Ishikawa (cell line): Measurements from ENCODE around the gene AP1M2.

Experiments
- CEBPB ChIP-seq: IDR thresholded peaks from 2 replicates; pipeline ENCODE4 v1.6.1; 2012
- TEAD4 ChIP-seq: IDR thresholded peaks from 2 replicates; pipeline ENCODE4 v1.6.1; 2012
- TF ChIP-seq, protein P1 (sequence below): IDR thresholded peaks from 2 replicates; pipeline ENCODE4 v1.6.1; 2012; ENCODE audit warnings: low read depth, mild to moderate bottlenecking

DNA sequence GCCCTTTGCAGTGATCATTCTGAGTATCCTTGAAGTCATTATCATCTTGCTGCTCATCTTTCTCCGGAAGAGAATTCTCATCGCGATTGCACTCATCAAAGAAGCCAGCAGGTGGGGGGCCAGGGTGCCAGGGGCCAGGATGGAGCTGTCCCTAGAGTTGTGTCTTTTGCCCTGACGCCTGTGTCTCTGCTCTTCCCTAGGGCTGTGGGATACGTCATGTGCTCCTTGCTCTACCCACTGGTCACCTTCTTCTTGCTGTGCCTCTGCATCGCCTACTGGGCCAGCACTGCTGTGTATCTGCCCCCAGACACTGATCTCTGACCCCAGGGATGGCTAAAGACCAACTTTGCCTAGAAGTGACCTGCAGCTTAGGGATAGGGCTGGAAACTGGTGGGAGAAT is 47.9 kb upstream of the AP1M2 start:
- TF ChIP-seq, protein P1, sequence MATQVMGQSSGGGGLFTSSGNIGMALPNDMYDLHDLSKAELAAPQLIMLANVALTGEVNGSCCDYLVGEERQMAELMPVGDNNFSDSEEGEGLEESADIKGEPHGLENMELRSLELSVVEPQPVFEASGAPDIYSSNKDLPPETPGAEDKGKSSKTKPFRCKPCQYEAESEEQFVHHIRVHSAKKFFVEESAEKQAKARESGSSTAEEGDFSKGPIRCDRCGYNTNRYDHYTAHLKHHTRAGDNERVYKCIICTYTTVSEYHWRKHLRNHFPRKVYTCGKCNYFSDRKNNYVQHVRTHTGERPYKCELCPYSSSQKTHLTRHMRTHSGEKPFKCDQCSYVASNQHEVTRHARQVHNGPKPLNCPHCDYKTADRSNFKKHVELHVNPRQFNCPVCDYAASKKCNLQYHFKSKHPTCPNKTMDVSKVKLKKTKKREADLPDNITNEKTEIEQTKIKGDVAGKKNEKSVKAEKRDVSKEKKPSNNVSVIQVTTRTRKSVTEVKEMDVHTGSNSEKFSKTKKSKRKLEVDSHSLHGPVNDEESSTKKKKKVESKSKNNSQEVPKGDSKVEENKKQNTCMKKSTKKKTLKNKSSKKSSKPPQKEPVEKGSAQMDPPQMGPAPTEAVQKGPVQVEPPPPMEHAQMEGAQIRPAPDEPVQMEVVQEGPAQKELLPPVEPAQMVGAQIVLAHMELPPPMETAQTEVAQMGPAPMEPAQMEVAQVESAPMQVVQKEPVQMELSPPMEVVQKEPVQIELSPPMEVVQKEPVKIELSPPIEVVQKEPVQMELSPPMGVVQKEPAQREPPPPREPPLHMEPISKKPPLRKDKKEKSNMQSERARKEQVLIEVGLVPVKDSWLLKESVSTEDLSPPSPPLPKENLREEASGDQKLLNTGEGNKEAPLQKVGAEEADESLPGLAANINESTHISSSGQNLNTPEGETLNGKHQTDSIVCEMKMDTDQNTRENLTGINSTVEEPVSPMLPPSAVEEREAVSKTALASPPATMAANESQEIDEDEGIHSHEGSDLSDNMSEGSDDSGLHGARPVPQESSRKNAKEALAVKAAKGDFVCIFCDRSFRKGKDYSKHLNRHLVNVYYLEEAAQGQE = no peak
- TF ChIP-seq TEAD4 (no peak), CEBPB (no peak)
